NCI-H2227 treated with DMSO at 0.1 percent for 48 hours (cell line): ENCODE data around the gene PPFIA4.
A peak's percentile ranks its signal among the peaks of the same experiment; 100 is the strongest.
"Not testable (repeated sequence)": the region's sequence is repeated elsewhere in the genome, so short reads cannot be mapped to it uniquely, and the experiment has no call there.

Experiments used
- DNase-seq: peaks from one replicate; lab custom pipeline; 2025; lab: John Stamatoyannopoulos, UW

PPFIA4 gene

DNA sequence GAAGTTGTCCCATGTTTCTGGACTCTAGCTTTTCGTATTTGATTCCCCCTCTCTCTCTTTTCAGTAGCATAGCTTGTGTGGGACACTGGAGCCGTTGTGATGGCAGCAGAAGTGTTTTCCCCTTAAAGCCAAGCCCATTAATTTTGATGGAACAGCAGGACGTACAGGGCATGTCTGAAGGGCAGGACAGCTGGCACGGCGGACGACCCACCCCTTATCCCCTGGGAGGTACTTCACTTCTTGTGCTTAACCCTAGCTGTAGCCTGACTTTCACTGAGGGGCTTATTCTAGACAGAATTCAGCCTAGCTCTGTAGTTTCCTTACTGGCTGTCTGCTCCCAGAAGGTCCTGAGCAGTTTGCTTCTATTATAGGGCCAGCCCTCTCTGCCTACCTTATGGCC is 8.6 kb upstream of the PPFIA4 start:
- DNase-seq, result no peak

DNA sequence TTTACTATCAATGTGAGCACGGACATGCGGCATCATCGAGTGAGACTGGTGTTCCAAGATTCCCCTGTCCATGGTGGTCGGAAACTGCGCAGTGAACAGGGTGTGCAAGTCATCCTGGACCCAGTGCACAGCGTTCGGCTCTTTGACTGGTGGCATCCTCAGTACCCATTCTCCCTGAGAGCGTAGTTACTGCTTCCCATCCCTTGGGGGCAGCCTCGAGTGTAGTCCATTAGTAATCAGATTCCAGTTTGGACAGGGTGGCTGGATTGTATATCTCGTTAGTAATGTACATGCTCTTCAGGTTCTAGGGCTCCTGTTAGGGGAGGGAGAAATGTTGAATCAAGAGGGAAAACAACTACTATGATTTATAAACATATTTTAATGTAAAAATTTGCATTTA is 3.4 kb upstream of the PPFIA4 start:
- DNase-seq, result not testable (repeated sequence)

DNA sequence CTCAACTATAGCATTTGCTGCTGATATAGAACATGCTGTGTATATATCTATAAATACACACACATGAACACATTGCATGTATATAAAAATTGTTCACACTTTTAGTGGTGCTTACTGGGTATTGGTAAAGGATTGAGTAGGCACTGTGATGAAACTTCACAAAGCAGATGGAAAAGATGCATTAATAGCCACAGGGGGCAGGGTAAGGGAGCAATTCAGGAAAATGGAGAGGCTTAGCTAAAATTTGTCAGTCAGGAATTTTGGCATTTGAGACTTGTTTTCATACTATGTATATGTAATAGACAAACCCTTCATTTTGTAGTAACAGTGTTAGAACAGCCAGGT is 633 bp upstream of the PPFIA4 start:
- DNase-seq, result no peak

DNA sequence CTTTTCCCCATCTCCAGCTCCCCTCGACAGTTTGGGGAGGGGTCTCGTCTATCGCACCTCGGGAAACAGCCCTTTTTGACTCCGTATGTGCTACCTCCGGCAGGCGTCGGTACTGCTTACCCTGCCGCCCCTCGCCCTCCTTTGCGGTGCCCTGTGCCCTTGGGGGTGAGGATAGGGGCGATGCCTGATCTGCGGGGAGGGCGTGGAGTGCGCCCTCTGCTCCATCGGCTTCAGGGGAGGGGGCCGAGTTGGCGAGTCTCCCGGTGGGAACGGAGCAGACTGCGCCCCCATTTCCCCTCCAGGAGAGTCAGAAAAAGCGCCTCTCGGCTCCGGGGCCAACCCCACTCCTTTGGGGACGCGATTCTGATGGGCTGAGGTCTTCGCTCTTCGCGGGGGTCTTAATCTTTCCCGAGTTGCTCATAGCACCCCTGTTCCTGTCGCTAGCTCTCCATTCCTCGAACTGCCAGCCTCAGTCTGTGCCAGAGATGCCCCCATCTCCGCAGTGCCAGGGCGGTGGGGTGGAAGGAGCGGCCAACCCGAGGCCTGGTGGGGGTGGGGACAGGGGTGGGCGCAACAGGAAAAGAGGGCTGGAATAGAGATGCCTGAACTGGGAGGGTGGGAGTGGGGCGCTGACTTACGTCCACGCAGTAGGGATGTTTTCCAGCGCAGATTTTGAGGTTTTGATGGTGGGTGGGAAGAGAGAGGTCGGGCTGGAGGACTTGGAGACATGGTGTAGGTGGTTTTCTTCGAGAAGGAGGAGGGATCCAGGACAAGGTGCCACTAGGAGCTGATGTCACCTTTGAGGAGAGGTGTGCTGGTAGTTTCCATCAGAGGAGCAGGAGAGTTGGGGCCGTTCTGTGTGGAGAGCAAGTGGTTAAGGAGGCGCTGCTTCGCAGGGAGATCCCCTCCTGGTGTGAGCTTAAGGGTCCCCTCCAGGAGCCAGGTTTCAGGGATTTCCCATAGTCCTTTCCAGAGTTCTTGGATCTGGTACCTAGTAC is 674 bp downstream of the PPFIA4 start:
- DNase-seq, result no peak

DNA sequence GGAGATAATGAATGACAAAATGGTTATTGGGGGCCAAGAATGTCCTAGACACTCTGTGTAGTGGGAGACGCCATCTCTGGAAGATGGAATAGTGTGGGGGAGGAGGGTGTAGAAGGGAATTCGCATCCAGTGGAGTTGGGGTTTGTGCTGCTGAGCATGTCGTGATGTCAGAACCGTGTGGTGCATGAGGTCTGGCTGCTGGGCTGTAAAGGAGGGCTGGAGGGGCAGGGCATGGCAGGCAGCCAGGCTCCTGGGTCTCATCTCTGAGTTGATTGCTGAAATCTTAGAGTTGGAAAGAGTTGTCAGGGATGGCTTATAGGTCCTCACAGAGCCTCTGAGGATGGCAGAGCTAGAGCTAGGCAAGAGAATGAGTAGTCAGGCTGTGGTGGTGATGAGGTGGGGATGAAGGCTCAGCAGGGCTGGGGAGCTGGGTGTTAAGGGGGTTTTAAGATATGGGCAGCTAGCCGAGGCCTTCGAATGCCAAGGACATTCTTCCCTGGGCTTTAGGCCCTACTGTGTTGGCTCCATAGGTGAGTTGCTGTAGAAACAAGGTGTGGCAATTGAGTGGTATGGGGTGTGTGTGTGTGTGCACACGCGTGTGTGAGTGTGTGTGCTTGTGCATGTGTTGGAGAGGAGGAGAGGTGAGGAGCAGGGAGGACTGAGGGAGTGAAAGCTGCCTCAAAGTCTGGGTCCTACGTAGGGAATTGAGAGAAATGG is 1.9 kb downstream of the PPFIA4 start:
- no peak for DNase-seq

DNA sequence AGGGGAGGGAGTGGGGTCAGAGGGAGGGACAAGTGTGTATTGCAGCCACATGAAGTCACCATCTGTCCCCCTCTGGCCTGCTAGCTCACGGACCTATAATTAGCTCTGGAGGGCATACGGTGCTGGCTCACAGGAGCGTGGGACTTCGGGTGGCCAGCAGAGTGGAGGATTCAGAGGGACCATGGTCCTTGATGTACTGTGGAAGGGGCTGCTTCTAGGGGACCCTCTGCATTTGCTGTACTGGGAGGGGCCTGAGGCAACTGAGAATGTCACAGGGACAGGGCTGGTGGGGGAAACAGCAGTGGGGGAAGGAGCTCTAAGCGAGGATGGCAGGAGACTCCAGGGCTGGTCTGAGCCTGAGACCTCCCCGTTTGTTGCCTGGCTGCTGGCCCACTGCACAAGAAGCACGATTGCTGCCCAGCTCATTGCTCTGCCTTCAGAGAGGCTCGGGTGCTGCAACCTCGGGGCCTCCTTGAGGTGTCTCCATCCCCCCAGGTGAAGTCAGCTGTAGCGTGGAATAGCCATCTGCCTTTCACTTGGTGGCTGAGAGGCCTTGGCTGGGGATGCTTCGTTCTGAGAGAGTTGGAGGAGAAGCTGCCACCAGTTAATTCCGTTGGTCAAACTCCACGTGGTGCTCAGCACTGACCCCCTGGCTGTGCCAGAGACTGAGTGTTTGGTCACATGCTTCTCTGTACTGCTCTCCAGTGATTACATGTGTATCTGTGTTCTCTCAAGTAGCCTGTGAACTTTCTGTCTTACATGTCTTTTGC is 2.7 kb downstream of the PPFIA4 start:
- peak; percentile 16 for DNase-seq

DNA sequence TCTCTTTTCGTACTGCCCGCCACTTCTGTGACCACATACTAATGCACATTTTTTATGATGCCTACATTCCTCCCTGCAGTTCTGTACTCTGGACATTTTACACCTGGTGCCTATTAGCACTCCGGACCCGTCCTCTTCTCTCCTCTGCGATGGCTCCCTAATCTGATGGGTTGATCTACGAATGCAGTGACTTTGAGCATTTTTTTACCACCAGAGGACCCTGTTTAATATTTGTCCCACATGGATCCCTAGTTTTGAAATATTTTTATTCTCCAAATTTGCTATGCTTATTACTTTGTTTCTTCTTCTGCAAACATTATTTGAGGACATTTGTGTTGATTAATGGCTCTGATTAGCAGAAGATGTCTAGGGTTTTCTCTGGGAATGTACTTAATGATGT is 5.2 kb downstream of the PPFIA4 start:
- DNase-seq, result no peak

DNA sequence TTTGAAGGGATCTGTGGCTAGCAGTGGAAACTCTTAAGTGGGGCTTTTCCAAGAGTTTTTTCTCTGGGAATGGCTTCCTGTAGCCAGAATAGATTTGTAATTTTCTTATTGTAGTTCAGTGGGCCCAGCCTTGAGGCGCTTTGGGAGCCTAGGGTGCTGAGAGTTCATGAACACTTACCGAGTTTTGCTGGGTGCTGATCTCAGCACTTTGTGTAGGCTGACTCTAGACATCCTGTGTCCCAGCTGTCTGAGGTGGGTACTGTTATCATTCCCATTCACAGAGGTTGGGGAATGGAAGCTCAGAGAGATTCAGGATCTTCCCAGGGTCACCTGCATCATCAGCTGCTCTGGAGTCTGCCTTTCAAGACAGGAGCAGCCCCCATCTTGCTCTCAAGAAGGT is 7.0 kb downstream of the PPFIA4 start:
- no peak for DNase-seq

DNA sequence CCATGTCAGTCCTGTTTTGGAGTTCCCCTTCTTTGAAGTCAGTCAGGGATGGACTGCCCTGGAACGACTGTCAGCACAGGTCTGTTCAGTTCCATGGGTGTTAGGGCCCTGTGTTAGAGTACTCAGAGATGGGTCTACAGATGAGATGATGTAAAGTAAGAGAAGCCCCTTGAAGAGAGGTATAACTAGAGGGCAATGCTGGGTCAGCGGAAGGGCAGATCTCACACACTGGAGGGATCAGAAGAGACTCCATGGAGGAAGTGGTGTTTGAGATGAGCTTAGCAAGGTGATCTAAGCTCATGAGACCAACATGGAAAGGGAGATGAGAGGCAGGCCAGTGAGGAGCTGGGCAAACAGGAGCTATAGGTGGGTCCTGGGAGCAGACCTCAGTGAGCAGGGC is 7.6 kb downstream of the PPFIA4 start:
- no peak for DNase-seq

DNA sequence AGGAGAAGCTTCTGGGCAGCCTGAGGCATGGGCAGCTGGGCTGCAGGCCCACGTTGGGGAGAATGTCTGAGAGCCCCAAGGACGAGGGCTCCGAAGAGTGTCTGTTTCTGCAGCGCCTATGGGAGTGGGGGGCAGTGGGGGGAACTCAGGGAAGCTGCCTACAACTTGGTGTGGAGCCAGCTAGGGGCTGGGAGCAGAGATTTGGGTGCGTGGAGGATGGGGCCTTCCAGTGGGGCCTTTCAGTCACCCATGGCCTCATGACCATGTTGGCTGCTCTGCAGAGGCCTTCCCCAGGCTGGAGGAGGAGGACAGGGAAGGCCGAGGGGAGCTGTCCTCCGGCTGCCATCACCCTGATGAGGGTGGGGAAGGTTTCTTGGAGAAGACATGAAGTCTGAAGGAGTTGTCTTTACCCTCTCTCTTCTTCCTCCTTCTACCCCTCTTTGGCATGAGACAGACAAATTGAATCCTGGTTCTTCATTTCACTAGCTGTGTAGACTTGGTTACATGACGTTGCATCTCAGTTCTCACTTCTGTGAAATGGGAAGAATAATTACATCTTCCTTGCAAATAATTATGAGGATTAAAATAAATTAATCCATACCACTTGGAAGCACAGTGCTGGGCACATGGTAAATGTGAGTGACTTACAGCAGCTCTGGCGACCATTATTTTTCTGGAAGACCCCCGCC is 8.3 kb downstream of the PPFIA4 start:
- DNase-seq, result no peak

DNA sequence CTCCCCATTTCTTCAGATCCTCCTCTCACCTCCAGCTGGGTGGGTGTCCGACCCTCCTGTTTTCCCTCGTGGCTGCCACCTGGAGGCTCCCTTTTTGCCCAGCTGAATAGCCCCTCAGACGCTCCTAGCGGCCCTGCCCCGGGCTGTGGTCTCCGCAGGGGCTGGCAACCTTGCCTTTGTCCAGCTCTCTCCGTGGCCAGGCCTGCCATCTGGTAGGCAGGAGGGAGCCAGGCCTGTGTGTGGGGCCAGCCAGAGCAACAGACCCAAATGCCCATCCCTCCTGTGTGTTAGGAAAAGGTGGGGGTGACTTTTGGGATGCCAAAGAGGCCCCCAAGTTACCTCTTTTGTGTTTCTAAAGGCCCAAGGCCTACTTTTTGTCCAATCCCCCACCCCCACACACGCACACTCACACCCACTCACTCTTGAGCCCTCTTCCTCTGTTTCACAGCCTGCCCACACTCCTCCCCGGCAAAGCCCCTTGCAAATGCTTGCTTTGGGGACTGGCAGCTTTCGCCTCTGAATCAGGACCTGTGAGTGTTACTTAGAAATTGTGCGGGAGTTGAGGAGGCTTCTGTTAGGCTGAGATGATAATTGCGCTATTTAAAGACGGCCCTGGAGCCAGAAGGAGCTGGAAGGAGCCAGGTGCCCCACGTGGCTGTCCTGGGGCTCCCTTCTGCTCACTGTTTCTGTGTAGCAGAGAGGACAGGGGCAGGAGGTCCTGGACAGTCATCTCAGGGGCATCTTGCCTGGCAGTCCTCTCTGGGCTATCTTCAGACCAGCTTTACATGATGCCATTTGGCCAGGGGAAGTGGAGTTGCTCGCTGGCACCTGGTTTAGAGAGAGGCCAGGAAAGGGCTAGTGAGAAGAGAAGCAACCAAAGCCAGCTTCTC is 9.1 kb downstream of the PPFIA4 start:
- peak; percentile 56 for DNase-seq

DNA sequence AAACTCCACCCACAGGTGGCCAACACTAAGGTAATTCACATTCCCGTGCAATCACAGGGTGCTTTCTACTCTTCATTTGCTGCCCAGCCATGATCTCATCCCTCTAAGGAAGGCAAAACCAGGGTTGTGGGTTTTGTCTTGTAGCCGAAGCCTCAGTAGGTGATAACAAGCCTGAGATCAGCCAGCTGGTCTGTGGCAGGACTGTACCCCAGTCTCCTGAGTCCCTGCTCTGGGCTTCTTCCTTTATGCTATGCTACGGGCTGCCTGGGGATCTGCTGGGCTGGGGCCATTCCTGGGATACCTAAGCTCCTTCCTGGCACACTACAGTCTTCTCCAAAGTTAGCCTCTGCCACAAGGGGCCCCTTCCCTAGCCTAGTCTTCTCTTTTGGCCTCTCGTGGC is 9.8 kb downstream of the PPFIA4 start:
- DNase-seq, result no peak

DNA sequence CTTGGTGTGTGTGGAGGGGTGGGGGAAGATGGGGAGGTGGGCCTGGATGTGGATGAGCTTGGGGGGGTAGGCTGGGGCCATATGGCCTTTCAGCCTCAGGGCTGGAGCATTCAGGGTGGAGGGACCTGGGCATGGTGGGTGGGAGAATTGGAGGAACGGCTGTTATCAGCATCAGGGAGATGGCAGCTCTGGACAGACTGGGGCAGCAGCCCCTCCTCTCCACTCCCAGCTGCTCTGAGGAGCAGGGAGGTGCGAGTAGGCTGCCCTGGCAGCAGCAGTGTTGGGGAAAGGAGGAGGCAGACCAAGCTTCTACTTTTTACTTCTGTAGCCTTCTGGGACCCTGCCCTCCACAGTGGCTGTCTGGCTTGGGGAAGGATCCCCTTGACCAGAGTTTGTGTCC is 10.2 kb downstream of the PPFIA4 start:
- DNase-seq, result no peak

DNA sequence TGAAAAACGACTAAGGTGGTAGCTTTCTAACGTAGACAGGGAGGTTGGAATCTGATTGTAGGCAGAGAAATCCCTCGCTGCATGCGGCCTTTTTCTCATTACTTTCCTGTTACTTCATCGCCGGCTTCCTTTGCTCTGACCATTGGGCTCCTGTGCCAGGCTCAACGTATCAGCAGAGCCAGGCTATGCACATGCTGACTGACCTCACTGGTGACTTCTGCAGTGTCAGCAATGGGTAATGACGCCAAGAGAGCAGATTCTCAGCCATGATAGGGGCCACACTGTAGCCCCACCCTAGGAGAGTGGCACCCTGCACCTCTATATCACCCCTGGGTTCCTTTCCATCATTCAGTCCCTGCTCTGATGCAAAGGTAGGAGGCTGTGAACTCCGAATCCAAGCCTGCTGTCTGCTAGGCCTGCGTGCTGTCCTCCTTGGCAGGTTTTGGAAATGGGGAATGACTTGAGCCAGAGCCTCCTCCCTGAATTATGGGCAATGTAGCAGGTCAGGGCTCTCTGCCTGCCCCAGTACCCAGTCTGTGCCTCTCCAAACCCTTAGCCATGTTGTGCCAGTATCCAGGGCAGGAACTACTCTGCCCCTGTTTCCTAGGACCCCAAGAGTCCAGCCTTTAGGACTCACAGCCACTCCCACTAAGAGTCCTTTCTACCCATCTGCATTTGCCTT is 11.4 kb downstream of the PPFIA4 start:
- no peak for DNase-seq

DNA sequence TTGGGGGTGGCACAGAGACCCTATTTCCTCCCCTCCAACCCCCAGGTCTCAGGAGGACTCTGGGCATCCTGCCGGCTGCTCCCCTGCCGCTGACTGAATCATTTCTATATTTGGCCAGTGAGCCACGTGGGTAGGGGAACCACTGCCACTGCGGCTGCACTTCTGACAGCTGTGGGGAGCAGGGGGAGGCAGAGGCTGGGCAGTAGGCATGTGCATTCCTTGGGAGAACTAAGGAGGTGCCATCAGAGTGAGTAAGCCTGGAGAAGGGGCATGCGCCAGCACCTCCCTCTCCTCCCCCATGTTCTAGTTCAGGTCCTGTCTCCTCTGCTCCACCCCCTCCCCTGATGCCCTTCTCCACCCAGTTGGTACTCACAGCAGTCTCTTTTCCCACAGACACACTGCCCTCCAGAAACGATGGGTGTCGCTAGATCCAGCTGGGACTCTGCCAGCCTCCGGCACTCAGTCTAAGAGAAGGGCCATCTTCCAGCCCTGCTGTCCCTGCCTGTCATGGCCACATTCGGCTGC is 12.0 kb downstream of the PPFIA4 start:
- no peak for DNase-seq

DNA sequence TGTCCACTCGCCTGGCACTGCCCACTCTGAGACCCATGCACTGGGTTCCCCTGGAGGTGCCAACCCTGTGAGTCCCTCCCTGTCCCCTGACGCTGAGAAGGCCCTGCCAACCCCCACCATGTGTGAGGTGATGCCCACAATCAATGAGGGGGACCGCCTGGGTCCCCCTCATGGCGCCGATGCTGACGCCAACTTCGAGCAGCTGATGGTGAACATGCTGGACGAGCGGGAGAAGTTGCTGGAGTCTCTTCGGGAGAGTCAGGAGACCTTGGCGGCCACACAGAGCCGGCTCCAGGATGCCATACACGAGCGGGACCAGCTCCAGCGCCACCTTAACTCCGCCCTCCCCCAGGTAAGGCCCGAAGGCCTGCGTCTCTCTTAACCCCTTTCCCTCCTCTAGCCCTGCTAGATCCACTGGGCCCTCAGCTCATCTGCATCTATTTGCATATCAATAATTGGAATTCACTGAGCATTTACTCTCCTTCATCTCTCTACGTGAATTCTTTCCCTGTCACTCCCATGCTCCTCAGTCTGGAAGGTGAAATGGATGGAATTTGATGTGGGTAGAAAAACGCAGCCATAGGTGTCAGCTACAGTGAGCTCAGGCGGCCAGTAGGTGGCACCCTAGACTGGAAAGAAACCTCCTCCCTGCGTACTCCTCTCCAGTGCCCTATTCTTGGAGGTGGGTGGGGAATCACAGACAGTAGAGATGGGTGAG is 12.8 kb downstream of the PPFIA4 start:
- DNase-seq, result peak; percentile 81

DNA sequence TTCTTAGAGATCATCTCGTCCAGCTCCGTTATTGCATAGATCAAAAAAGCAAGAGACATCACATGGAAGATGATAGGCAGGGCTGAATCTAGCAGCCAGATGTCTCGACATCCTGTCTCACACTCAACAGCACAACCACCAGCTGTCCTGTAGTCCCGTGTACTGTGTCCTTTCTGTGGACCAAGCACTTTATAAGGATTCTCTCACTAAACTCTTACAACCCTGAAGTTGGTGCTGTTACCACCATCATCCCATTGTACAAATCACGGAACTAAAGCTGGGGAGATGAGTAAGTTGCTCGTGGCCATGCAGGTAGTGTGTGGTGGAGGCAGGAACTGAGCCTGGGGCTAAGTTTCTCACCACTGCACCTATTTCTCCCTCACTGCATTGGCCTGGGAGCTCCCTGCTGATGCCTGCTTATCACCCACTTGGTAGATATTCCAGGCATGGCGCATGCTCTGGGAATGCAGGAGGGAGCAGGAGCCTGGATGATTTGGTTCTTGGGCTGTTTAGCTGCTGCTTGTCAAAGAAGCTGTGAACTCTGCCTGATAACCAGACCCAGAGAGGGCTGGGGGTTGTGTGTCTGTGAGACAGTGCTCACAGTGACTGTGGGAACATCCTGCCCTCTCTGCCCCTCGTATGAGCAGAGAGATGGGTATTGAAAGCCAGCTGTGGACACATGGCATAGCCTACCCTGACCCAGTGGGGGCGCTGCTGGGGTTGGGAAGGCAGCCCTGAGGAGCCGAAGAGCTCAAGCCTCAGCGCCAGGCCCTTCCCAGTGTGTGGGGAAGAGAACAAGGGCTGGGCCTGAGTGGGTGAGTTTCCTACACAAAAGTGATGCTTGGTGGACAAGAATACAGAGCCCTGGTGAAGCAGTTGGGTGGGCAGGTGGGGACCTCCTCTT is 13.6 kb downstream of the PPFIA4 start:
- no peak for DNase-seq

DNA sequence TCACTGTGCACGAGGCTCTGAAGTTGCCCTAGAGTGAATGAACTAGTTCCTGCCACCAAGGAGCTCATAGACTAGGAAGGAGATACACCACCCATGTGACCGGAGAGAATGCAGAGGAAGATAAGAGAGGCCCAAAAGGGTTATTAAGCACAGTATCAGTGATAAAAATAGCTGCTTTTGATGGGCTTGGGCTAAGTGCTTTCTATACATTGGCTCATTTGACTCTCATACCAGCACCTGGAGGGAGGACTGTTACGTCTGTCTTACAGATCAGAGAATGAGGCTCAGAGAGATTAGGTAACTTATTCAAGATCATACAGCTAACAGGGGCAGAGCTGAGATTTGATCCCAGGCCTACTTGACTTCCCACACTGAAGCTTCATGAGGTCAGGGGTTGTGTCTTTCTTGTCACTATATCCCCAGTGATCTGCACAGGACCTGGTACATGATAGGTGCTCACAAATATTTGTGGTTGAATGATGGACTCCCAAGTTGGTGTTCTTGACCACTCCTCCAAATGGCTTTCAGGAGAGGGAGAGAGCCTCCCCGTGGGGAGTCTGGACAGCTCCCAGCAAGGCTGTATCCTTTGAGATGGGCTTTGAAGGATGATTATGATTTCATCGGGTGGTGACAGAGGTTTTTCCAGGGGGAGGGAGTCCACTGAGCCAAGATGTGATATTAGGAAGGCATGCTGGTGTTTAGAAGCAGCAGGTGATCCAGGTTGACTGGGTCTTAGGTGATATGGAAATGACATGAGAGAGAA is 14.4 kb downstream of the PPFIA4 start:
- no peak for DNase-seq
